Karpas-422 (cell line): ENCODE measurements around the gene TMEM139. TPM values are rescaled to one million over a fixed set of nuclear protein-coding genes. Genes with fewer than 3 reads are reported as not detected.

Experiments used
- small RNA-seq: library from RNA; depleted of rRNA; stranded (forward); fragments of <200 nt; gene quantifications from one replicate; pipeline ENCODE3, GENCODE V24; 2014
- total RNA-seq: library from RNA; depleted of rRNA; stranded (reverse); fragments of >200 nt; shearing (Covaris generic); gene quantifications from 2 replicates; pipeline ENCODE4 v1.2.3, GENCODE V29; 2014; ENCODE audit warnings: low replicate concordance; rRNA removed

TMEM139 gene
- total RNA-seq, 1 experiment from 2014 or later = not detected

Small RNAs within 50 kb of the gene (small RNA-seq; reads per million reads assigned to genes)
- gene RN7SL481P = not detected
- not detected for gene RN7SL535P

Other genes with a start within 250 kb of the TMEM139 start
- gene OR6V1, start 232.6 kb upstream of the TMEM139 start, total RNA-seq = not detected in 2 replicates
- not detected in 2 replicates for gene PIP, start 152.9 kb upstream of the TMEM139 start, total RNA-seq
- gene TAS2R39, start 101.5 kb upstream of the TMEM139 start, total RNA-seq = not detected in 2 replicates
- not detected in 2 replicates for gene TAS2R40, start 62.9 kb upstream of the TMEM139 start, total RNA-seq
- gene GSTK1, start 21.5 kb upstream of the TMEM139 start, total RNA-seq = 156 and 174 TPM in 2 replicates
- gene CASP2, start 3.4 kb downstream of the TMEM139 start, total RNA-seq = 22.3 and 23.4 TPM in 2 replicates
- not detected in 2 replicates for gene CLCN1, start 31.2 kb downstream of the TMEM139 start, total RNA-seq
- 0.11 TPM in 1 of 2 replicates, not detected in the other for gene FAM131B, start 77.8 kb downstream of the TMEM139 start, total RNA-seq
- 9.2 and 12.0 TPM in 2 replicates for gene ZYX, start 96.4 kb downstream of the TMEM139 start, total RNA-seq
- gene EPHA1, start 123.9 kb downstream of the TMEM139 start, total RNA-seq = not detected in 2 replicates
- not detected in 2 replicates for gene TAS2R60, start 158.5 kb downstream of the TMEM139 start, total RNA-seq
- gene TAS2R41, start 192.9 kb downstream of the TMEM139 start, total RNA-seq = not detected in 2 replicates